HG03565 (cell line): ENCODE data around the gene ESR1.
"Not testable (repeated sequence)": the region's sequence is repeated elsewhere in the genome, so short reads cannot be mapped to it uniquely, and the experiment has no call there.

Source experiments
- ATAC-seq: cut with Tn5 transposase; IDR thresholded peaks from one replicate; pipeline ENCODE4 v1.9.1; 2021; ENCODE audit warnings: mild to moderate bottlenecking, moderate library complexity; ENCODE audit not compliant: unreplicated experiment

The ESR1 gene

GRCh38 chr6:151811081-151811480, 3.6 kb downstream of the ESR1 start:
- no peak for ATAC-seq

GRCh38 chr6:151813858-151814257, 6.4 kb downstream of the ESR1 start:
- ATAC-seq: no peak

- no peak for ATAC-seq
Observed at GRCh38 chr6:151814614-151815013, 7.1 kb downstream of the ESR1 start.

GRCh38 chr6:151822252-151823111, 15.0 kb downstream of the ESR1 start:
- ATAC-seq: peak; percentile 96

GRCh38 chr6:151826517-151827142, 19.1 kb downstream of the ESR1 start:
- no peak for ATAC-seq

- ATAC-seq: no peak
Observed at GRCh38 chr6:151832710-151833109, 25.2 kb downstream of the ESR1 start.

GRCh38 chr6:151835396-151835795, 27.9 kb downstream of the ESR1 start:
- ATAC-seq: no peak

- ATAC-seq: no peak
Observed at GRCh38 chr6:151837223-151837622, 29.7 kb downstream of the ESR1 start.

- ATAC-seq: no peak
Observed at GRCh38 chr6:151842816-151843215, 35.3 kb downstream of the ESR1 start.

- no peak for ATAC-seq
Observed at GRCh38 chr6:151847064-151847463, 39.6 kb downstream of the ESR1 start.

- ATAC-seq: no peak
Observed at GRCh38 chr6:151850479-151851003, 43.1 kb downstream of the ESR1 start.

- no peak for ATAC-seq
Observed at GRCh38 chr6:151858294-151858693, 50.8 kb downstream of the ESR1 start.

GRCh38 chr6:151862461-151862860, 55.0 kb downstream of the ESR1 start:
- no peak for ATAC-seq

- ATAC-seq: not testable (repeated sequence)
Observed at GRCh38 chr6:151867361-151867869, 59.9 kb downstream of the ESR1 start.

GRCh38 chr6:151869345-151869744, 61.9 kb downstream of the ESR1 start:
- ATAC-seq: no peak

GRCh38 chr6:151869787-151870186, 62.3 kb downstream of the ESR1 start:
- no peak for ATAC-seq

GRCh38 chr6:151870375-151870774, 62.9 kb downstream of the ESR1 start:
- no peak for ATAC-seq

GRCh38 chr6:151875524-151875923, 68.0 kb downstream of the ESR1 start:
- ATAC-seq: no peak

- ATAC-seq: no peak
Observed at GRCh38 chr6:151876122-151876521, 68.6 kb downstream of the ESR1 start.

- no peak for ATAC-seq
Observed at GRCh38 chr6:151877458-151877857, 70.0 kb downstream of the ESR1 start.

- ATAC-seq: no peak
Observed at GRCh38 chr6:151881231-151881630, 73.7 kb downstream of the ESR1 start.

GRCh38 chr6:151882206-151882605, 74.7 kb downstream of the ESR1 start:
- no peak for ATAC-seq
